SK-N-SH (cell line): ENCODE data around the gene ARID1B.

Experiments used
- IRF3 ChIP-seq: fragments of 150-350 bp; IDR thresholded peaks from 2 replicates; pipeline ENCODE4 v1.6.1; 2016; ENCODE audit warnings: mild to moderate bottlenecking, low read depth, low read length
- POLR2AphosphoS5 ChIP-seq: IDR thresholded peaks from 2 replicates; pipeline ENCODE4 v1.6.1; 2012; ENCODE audit warnings: low read depth, low read length
- TAF1 ChIP-seq: IDR thresholded peaks from 2 replicates; pipeline ENCODE4 v1.6.1; 2012; ENCODE audit warnings: low read depth, mild to moderate bottlenecking, low read length, moderate library complexity, borderline replicate concordance
- YY1 ChIP-seq: IDR thresholded peaks from 2 replicates; pipeline ENCODE4 v1.4.0; 2012; ENCODE audit warnings: low read depth, mild to moderate bottlenecking

- no peak for TF ChIP-seq POLR2AphosphoS5
- no peak for TF ChIP-seq YY1
- no peak for TF ChIP-seq IRF3
- no peak for TF ChIP-seq TAF1
These were observed 216.5 kb downstream of the ARID1B start for GRCh38 chr6:156993713-156994112.
